GM11168 (cell line): Measurements from ENCODE around the gene BCAP29.
"Not testable (repeated sequence)": the region's sequence is repeated elsewhere in the genome, so short reads cannot be mapped to it uniquely, and the experiment has no call there.

Experiments used
- in situ Hi-C: fragments of 300-500 bp; cut with MboI; formaldehyde crosslinking; loops from one replicate; pipeline ENCODE4 v1.12.0; 2022; ENCODE audit warnings: low sequenced_read_pairs; ENCODE audit not compliant: unreplicated experiment

BCAP29 gene

GRCh38 chr7:107614425-107614824 lies 34.4 kb downstream of the BCAP29 start:
- in situ Hi-C loops, result no loop called here

DNA sequence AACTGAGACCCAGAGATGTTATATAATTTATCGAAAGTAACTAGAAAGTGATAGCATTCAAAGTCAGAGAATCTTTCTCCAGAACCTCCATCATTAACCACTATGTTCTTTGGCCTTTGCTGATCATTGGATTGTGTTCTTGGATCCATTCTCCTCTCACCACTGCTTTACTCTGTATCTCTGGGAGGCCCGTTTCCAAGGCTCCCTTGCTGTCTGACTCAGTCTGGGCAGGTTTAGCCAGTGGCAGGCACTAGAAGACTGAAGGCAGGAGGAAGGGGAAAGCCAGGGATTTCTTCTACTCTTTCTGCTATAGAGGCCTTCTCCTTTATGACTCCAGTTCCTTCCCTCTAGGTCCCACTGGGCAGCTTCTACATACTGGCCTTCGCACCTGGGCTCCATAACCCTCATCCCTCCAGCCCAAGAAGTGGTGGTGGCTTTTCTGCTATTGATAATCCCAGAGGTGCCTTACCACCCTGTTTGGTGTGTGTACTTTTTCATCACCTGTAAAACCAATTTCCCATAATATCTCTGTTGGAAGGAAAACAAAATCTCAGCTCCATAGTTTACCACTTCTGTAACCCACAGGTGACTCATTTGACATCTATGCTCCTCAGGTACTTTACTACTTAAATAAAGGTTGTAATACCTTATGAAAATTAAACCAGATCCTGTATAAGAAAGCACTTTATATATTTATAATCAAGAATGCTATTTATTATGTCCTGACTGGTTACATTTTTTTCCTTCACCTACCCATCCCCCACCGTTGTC lies 36.0 kb downstream of the BCAP29 start:
- in situ Hi-C loops, result no loop called here

DNA sequence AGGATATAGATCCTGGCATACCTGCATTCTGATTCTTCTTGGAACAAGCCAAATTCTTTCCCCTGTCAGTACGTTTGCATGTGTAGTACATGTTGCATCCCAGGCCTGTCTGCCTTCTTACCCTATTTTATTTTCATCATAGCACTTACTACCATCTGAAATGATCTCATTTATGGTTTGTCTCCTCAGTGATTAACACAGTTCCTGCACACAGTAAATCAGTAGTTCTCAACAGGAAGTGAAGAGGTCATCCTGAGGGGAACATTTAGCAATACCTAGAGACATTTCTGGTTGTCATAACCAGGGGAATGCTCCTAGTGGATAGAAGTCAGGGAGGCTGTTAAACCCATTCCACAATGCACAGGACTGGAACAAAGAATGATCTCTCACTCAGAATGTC lies 42.4 kb downstream of the BCAP29 start:
- in situ Hi-C loops, result no loop called here

GRCh38 chr7:107622894-107623293 lies 42.8 kb downstream of the BCAP29 start:
- in situ Hi-C loops, result no loop called here

GRCh38 chr7:107627002-107627401 lies 47.0 kb downstream of the BCAP29 start:
- in situ Hi-C loops, result no loop called here

DNA sequence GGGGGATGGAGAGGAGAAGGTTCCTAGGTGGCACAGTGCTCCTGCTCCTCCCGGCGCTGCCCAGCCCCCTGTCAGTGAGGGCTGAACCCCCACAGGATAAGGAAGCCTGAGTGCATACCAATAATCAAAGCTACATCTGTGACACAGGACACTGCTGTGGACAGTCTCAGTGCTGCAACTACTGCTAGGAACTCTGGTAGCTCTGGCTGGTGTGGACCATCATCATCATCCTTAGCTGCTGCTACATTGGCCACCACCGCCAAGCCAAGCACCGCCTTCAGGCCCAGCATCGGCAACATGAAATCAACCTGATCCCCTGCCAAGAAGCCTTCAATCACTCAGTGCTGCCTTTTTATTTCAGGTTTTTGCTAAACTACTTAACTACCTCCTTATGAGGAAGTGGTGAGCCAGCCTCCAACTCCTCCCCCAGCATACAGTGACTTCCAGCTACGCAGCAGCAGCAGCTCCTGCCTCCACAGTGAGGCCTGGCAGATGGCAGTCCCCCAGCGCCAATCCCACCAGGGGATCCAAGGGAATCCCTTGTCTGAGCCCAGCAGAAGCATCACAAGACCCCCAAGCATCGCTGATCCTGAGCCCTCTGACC lies 48.5 kb downstream of the BCAP29 start:
- in situ Hi-C loops, result no loop called here

DNA sequence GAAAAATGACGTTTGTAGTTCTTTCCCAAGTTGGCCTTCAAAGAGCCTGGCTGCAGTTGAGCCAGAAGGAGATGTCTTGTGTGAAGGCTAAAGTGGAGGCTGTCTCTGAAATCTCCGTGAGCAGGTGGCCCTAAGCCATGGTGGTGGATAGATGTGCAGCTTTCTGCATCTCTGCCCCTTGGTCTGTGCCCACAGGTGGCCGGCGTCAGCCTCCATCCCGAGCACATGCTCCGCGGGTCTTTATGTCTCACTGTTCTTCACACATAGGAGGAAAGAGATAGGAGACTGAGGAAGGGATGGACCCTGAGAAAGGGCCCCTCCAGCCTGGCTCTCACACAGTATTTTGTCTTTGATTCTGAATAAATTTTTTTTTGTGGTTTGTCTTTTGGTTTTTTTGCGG lies 50.3 kb downstream of the BCAP29 start:
- in situ Hi-C loops, result no loop called here

GRCh38 chr7:107631588-107632491 lies 51.8 kb downstream of the BCAP29 start:
- in situ Hi-C loops, result no loop called here

DNA sequence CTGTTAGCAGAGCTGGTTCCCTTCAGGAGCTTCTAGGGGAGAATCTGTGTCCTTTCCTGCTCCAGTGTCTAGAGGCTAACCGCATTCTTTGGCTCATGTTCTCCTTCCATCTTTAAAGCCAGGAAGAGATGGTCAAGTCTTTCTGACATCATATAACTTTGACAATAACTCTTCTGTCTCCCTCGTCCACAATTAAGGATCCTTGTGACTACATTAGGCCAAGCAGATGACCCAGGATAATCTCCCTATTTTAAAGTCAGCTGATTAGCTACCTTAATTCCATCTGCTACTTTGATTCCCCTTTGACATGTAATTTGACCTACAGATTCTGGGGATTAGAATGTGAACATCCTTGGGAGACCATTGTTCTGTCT lies 52.4 kb downstream of the BCAP29 start:
- in situ Hi-C loops, result no loop called here

GRCh38 chr7:107638594-107638993 lies 58.5 kb downstream of the BCAP29 start:
- in situ Hi-C loops, result no loop called here

DNA sequence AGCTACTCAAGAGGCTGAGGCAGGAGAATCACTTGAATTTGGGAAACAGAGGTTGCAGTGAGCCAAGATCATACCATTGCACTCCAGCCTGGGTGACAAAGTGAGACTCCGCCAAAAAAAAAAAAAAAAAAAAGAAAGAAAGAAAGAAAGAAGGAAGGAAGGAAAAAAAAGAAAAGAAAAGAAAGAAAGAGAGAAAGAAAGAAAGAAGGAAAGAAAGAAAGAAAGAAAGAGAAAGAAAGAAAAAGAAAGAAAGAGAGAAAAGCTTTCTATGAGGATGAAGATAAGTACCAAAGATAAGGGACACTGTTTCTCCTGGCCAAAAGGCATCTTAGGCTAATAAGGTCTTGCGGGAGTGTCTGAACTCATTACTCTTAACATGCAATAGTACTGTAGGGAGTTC lies 59.0 kb downstream of the BCAP29 start:
- in situ Hi-C loops, result not testable (repeated sequence)

DNA sequence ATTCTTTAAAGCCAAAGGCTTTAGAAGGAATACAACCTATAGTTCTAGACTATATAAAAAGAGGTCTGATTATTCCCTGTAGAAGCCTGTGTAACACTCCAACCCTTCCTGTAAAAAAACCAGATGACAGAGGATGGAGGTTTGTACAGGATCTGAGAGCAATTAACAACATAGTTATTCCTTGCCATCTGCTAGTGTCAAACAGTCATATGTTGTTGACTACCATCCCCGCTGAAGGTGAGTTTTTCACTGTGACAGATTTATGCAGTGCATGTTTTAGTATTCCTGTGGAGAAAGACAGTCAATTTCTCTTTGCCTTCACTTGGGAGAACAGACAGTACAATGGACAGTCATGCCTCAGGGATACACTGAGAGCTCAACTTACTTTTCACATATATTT lies 61.6 kb downstream of the BCAP29 start:
- in situ Hi-C loops, result no loop called here

GRCh38 chr7:107642501-107642900 lies 62.5 kb downstream of the BCAP29 start:
- in situ Hi-C loops, result no loop called here

GRCh38 chr7:107643407-107643806 lies 63.4 kb downstream of the BCAP29 start:
- in situ Hi-C loops, result no loop called here

GRCh38 chr7:107643938-107644308 lies 63.9 kb downstream of the BCAP29 start:
- in situ Hi-C loops, result no loop called here

GRCh38 chr7:107644309-107644974 lies 64.4 kb downstream of the BCAP29 start:
- in situ Hi-C loops, result no loop called here

GRCh38 chr7:107652642-107653041 lies 72.6 kb downstream of the BCAP29 start:
- in situ Hi-C loops, result no loop called here

GRCh38 chr7:107658467-107658866 lies 78.4 kb downstream of the BCAP29 start:
- in situ Hi-C loops, result no loop called here

- in situ Hi-C loops, result no loop called here
Measured at GRCh38 chr7:107659666-107660065, 79.6 kb downstream of the BCAP29 start.

- in situ Hi-C loops, result no loop called here
Measured at GRCh38 chr7:107660381-107661080, 80.5 kb downstream of the BCAP29 start, which contains the start of gene SLC26A4. TSS of gene SLC26A4 (plus strand) at chr7:107660828. CDS start at chr7:107661642, 814 bp downstream.
